GM12878 (cell line): ENCODE data around the gene MITF. TPM values are rescaled to one million over a fixed set of nuclear protein-coding genes. Genes with fewer than 3 reads are reported as not detected.

Experiments
- ATAC-seq: fragments of 200-7000 bp; cut with Tn5 transposase; 3 replicates; pipeline ENCODE4 v1.9.1; 2020; ENCODE audit warnings: mild to moderate bottlenecking, moderate library complexity
- BruUV-seq: library from RNA; stranded (reverse); fragments of 400-500 nt; replicated peaks from 2 replicates; lab custom pipeline; 2021; lab: Mats Ljungman, UMichigan
- CTCF ChIA-PET: fragments of 300-600 bp; sonication (Branson Sonifier 250); formaldehyde crosslinking; extraction: SDS; loops from one replicate; lab custom pipeline; 2021; ENCODE audit warnings: inconsistent platforms; lab: Yijun Ruan, JAX
- POLR2A ChIA-PET: fragments of 350-600 bp; formaldehyde crosslinking; extraction: SDS; loops from one replicate; lab custom pipeline; 2021; ENCODE audit warnings: inconsistent platforms; lab: Charles Lee
- RAD21 ChIA-PET: fragments of 300-600 bp; sonication (Branson Sonifier 250); formaldehyde crosslinking; loops from one replicate; lab custom pipeline; 2023; ENCODE audit warnings: antibody characterized with exemption; ENCODE audit not compliant: unreplicated experiment; lab: Charles Lee
- SMC1A ChIA-PET: fragments of 300-600 bp; sonication (Branson Sonifier 250); formaldehyde crosslinking; loops from one replicate; lab custom pipeline; 2023; ENCODE audit not compliant: unreplicated experiment, uncharacterized antibody; lab: Charles Lee
- DNase-seq: peaks from one replicate; pipeline ENCODE4 v3.0.0-alpha.2; 2011; ENCODE audit warnings: low read depth, low spot score
- FAIRE-seq: peaks from 3 replicates; lab custom pipeline; 2011; peaks lifted over from hg19 to GRCh38; lab: Jason Lieb, UNC
- H2AFZ ChIP-seq: 2 replicates; pipeline ENCODE4 v1.6.0; 2011; ENCODE audit warnings: low read depth, low read length, control low read depth; ENCODE audit not compliant: control insufficient read depth
- H3K27ac ChIP-seq: 2 replicates; pipeline ENCODE4 v1.5.1; 2011; ENCODE audit warnings: control low read depth; ENCODE audit not compliant: control insufficient read depth, insufficient read depth
- H3K27me3 ChIP-seq, 2 experiments: replicated peaks in 1 of 2; 2 replicates each; pipeline versions ENCODE4 v1.6.0 to v1.6.1; 2011; ENCODE audit warnings: low read length in 1 of 2; ENCODE audit not compliant: control insufficient read depth in 2 of 2, insufficient read depth in 2 of 2
- H3K36me3 ChIP-seq, 2 experiments: 2 replicates each; pipeline ENCODE4 v1.5.1; 2011; ENCODE audit warnings: low read length in 1 of 2; ENCODE audit not compliant: control insufficient read depth in 2 of 2, insufficient read depth in 2 of 2
- H3K4me1 ChIP-seq: 2 replicates; pipeline ENCODE4 v1.6.1; 2011; ENCODE audit warnings: mild to moderate bottlenecking, low read length, moderate library complexity, mixed read lengths; ENCODE audit not compliant: control insufficient read depth, insufficient read depth
- H3K4me2 ChIP-seq: 2 replicates; pipeline ENCODE4 v1.6.0; 2011; ENCODE audit warnings: control low read depth; ENCODE audit not compliant: control insufficient read depth, insufficient read depth
- H3K4me3 ChIP-seq: fragments of 200-600 bp; sonication (generic); 2 replicates; pipeline ENCODE4 v1.5.1; 2016
- H3K79me2 ChIP-seq: 2 replicates; pipeline ENCODE4 v1.6.0; 2011; ENCODE audit warnings: low read length; ENCODE audit not compliant: control insufficient read depth, insufficient read depth
- H3K9ac ChIP-seq: 2 replicates; pipeline ENCODE4 v1.8.0; 2011; ENCODE audit warnings: low read length, control low read depth, mixed read lengths; ENCODE audit not compliant: control insufficient read depth, insufficient read depth
- H3K9me3 ChIP-seq: replicated peaks from 3 replicates; pipeline ENCODE4 v1.5.1; 2011; ENCODE audit warnings: mild to moderate bottlenecking, low read length; ENCODE audit not compliant: control insufficient read depth, insufficient read depth
- H4K20me1 ChIP-seq: 2 replicates; pipeline ENCODE4 v1.6.0; 2011; ENCODE audit not compliant: control insufficient read depth, insufficient read depth
- POLR2A ChIP-seq: IDR thresholded peaks from 2 replicates; pipeline ENCODE4 v1.6.1; 2011; ENCODE audit warnings: low read depth, mild to moderate bottlenecking, low read length
- WGBS: methylation state at CpG from one replicate; pipeline ENCODE4 v1.1.6; 2016; ENCODE audit warnings: low lambda C conversion rate; ENCODE audit not compliant: insufficient replicate concordance, insufficient coverage; ENCODE audit errors: missing lambda C conversion rate; 5-methylcytosine and 5-hydroxymethylcytosine counted together
- in situ Hi-C: fragments of 300-500 bp; cut with MboI; formaldehyde crosslinking; loops from 9 replicates; pipeline ENCODE4 v1.14.3; 2018; ENCODE audit warnings: mixed read lengths
- intact Hi-C: fragments of 100-400 bp; cut with micrococcal nuclease; formaldehyde crosslinking; loops from one replicate; pipeline ENCODE4 v1.14.2; 2022; ENCODE audit not compliant: unreplicated experiment
- polyA plus RNA-seq, 11 experiments: library from polyadenylated mRNA; depleted of rRNA in 4 of 11; unstranded in 6 of 11; stranded (reverse) in 5 of 11; fragments of >200 nt; fragmentation: Nextera tagmentation in 4 of 11; fragmentation: Illumina TruSeq in 1 of 11; extraction: Ambion mirVana in 4 of 11; extraction: Trizol in 1 of 11; gene quantifications; 1 replicate in 1 of 11; 2 replicates in 10 of 11; pipeline versions ENCODE4 v1.2.1 to v1.2.3, GENCODE V29; 2011 to 2016; ENCODE audit warnings: inconsistent platforms in 2 of 11, missing spikeins in 2 of 11, low read depth in 1 of 11
- total RNA-seq, 4 experiments: library from RNA; depleted of rRNA in 3 of 4; stranded (reverse); fragments of >200 nt in 3 of 4; fragmentation: Illumina TruSeq in 1 of 4; extraction: Trizol in 1 of 4; gene quantifications; 2 replicates each; pipeline versions ENCODE4 v1.2.1 to v1.2.3, GENCODE V29; 2013 to 2021
- TF ChIP-seq, protein P1 (sequence below): fragments of 450-650 bp; formaldehyde crosslinking; IDR thresholded peaks from 2 replicates; pipeline ENCODE4 v1.4.0; 2022; ENCODE audit warnings: mild to moderate bottlenecking, moderate library complexity
- TF ChIP-seq, protein P2 (sequence below): IDR thresholded peaks from 2 replicates; pipeline ENCODE4 v1.6.1; 2012; ENCODE audit warnings: low read depth, low read length, improper control_type of control experiment
- TF ChIP-seq, protein P3 (sequence below): fragments of 150-350 bp; IDR thresholded peaks from 2 replicates; pipeline ENCODE4 v1.6.1; 2014; ENCODE audit warnings: mild to moderate bottlenecking, low read depth, low read length

MITF gene
- total and polyA plus RNA-seq, 10 of the 15 experiments (the other 5 are each of a cell fraction or from before 2014, with no cell fraction given) = under 0.01 to 0.90 (median 0.06) TPM; not detected in 3

DNA sequence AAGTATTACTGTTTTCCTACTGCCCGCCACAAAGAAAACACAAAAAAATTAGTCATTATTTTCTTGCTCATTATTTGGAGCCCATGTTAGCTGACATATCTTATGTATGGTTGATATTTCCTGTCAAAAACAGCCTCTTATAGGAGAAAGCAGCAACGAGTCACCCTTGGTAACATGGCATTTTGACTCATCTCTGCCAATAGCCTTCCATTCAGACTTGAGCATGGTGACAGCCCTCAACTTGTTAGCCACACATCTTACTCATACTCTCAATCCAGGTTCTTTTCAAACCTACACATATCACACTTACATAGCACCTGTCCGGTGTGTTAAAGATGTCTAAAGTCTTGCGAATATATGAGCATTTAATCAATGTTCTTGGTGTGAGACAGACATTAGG lies 150.8 kb downstream of the MITF start:
- Histone ChIP-seq H3K36me3 (no peaks in the 10 kb centered on the region), H3K4me3 (no peak overlapping the region), H2AFZ (no peak overlapping the region), H3K9ac (no peak overlapping the region), H3K4me2 (no peak overlapping the region)
- no peak for DNase-seq
- POLR2A ChIA-PET = no interaction called here
- 70% methylated on average over 4 of the region's 4 CpGs for WGBS
- SMC1A ChIA-PET = no interaction called here
- in situ Hi-C loops = no loop called here
- TF ChIP-seq POLR2A = no peak
- TF ChIP-seq, protein P1, sequence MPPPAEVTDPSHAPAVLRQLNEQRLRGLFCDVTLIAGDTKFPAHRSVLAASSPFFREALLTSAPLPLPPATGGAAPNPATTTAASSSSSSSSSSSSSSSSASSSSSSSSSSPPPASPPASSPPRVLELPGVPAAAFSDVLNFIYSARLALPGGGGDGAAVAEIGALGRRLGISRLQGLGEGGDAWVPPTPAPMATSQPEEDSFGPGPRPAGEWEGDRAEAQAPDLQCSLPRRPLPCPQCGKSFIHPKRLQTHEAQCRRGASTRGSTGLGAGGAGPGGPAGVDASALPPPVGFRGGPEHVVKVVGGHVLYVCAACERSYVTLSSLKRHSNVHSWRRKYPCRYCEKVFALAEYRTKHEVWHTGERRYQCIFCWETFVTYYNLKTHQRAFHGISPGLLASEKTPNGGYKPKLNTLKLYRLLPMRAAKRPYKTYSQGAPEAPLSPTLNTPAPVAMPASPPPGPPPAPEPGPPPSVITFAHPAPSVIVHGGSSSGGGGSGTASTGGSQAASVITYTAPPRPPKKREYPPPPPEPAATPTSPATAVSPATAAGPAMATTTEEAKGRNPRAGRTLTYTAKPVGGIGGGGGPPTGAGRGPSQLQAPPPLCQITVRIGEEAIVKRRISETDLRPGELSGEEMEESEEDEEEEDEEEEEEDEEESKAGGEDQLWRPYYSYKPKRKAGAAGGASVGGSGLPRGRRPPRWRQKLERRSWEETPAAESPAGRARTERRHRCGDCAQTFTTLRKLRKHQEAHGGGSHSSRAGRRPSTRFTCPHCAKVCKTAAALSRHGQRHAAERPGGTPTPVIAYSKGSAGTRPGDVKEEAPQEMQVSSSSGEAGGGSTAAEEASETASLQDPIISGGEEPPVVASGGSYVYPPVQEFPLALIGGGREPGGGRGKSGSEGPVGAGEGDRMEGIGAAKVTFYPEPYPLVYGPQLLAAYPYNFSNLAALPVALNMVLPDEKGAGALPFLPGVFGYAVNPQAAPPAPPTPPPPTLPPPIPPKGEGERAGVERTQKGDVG (CRISPR knock-in tag) = no peak
- TF ChIP-seq, protein P2, sequence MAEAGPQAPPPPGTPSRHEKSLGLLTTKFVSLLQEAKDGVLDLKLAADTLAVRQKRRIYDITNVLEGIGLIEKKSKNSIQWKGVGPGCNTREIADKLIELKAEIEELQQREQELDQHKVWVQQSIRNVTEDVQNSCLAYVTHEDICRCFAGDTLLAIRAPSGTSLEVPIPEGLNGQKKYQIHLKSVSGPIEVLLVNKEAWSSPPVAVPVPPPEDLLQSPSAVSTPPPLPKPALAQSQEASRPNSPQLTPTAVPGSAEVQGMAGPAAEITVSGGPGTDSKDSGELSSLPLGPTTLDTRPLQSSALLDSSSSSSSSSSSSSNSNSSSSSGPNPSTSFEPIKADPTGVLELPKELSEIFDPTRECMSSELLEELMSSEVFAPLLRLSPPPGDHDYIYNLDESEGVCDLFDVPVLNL = no peak
- TF ChIP-seq, protein P3, sequence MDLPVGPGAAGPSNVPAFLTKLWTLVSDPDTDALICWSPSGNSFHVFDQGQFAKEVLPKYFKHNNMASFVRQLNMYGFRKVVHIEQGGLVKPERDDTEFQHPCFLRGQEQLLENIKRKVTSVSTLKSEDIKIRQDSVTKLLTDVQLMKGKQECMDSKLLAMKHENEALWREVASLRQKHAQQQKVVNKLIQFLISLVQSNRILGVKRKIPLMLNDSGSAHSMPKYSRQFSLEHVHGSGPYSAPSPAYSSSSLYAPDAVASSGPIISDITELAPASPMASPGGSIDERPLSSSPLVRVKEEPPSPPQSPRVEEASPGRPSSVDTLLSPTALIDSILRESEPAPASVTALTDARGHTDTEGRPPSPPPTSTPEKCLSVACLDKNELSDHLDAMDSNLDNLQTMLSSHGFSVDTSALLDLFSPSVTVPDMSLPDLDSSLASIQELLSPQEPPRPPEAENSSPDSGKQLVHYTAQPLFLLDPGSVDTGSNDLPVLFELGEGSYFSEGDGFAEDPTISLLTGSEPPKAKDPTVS = no peak
- TF ChIP-seq, all 136 proteins: peak for 0
- ChIA-PET CTCF (no interaction called here), RAD21 (no interaction called here)
- Histone ChIP-seq H3K27me3 (no peaks in the 10 kb centered on the region), H4K20me1 (no peaks in the 10 kb centered on the region), H3K4me1 (no peaks in the 10 kb centered on the region), H3K27ac (no peak overlapping the region), H3K9me3 (no peaks in the 10 kb centered on the region), H3K79me2 (no peaks in the 10 kb centered on the region)
- FAIRE-seq (no peak), ATAC-seq (no peak)
- intact Hi-C loops = no loop called here
- BruUV-seq = no TSS peak
